Measurements from ENCODE around the gene SPTBN5. TPM values are rescaled to one million over a fixed set of nuclear protein-coding genes. Genes with fewer than 3 reads are reported as not detected.

The SPTBN5 gene
- total RNA-seq (1 to 10 TPM in 2 of 6 donors, under 1 TPM in 4; 0.32 to 4.0 (median 0.60) TPM), polyA plus RNA-seq (10 to 100 TPM in 1 of 2 donors, 1 to 10 TPM in 1; 9.5 to 11.4 TPM)

GRCh38 chr15:41893422-41894250 is at the start of gene SPTBN5:
Gene SPTBN5, minus strand, starts transcription at chr15:41894053. Its CDS starts 556 bp downstream, at chr15:41893497.
- FAIRE-seq (no peak), DNase-seq (peak in 4 of 6 donors; percentile 27 to 71 (median 59)), ATAC-seq (no peak)
- Histone ChIP-seq H3K27me3 (no peaks in the 10 kb centered on the region), H3K4me1 (peaks cover 10 to 18% (median 15%) of the 10 kb centered on the region in 3 donors), H3K36me3 (peaks cover 0 to 5% (median 0%) of the 10 kb centered on the region in 3 donors), H3K4me3 (peak within 1 kb of the TSS in 2 of 4 donors; percentile 37 to 38), H3K9me3 (no peaks in the 10 kb centered on the region), H3K27ac (peak within 1 kb of the TSS; percentile 38 to 79 (median 52))
- no peak for TF ChIP-seq CTCF (IDR thresholded peaks at IDR 0.05)
- 82 to 87% methylated on average over 15 of the region's 15 CpGs for WGBS, 2 donors
- intact Hi-C loops (cut with DNase I) = no loop called here

GRCh38 chr15:41942886-41943285 is 49.0 kb upstream of the SPTBN5 start:
- intact Hi-C loops (cut with DNase I) = no loop called here
- FAIRE-seq = no peak
- 73 to 81% methylated on average over 7 of the region's 7 CpGs for WGBS, 2 donors

GRCh38 chr15:41941644-41942415 is 48.0 kb upstream of the SPTBN5 start:
- Histone ChIP-seq H3K9me3 (no peaks in the 10 kb centered on the region), H3K27ac (no peak overlapping the region), H3K4me3 (no peak overlapping the region), H3K36me3 (peaks cover 0 to 6% (median 0%) of the 10 kb centered on the region in 3 donors), H3K27me3 (no peaks in the 10 kb centered on the region), H3K4me1 (peaks cover 0 to 6% (median 0%) of the 10 kb centered on the region in 3 donors)
- TF ChIP-seq CTCF (IDR thresholded peaks at IDR 0.05) = no peak
- FAIRE-seq (no peak), ATAC-seq (no peak), DNase-seq (no peak)
- WGBS, 2 donors = 83% methylated on average over 22 of the region's 22 CpGs
- intact Hi-C loops (cut with DNase I) = no loop called here

More at GRCh38 chr15:41942886-41943285, 49.0 kb upstream of the SPTBN5 start:
- H3K4me1 ChIP-seq = peaks cover 0 to 6% (median 2%) of the 10 kb centered on the region in 3 donors
- TF ChIP-seq CTCF (IDR thresholded peaks at IDR 0.05) = no peak
- DNase-seq = no peak
- no peaks in the 10 kb centered on the region for H3K27me3 ChIP-seq
- peak overlapping the region in 1 of 4 donors; percentile 60 for H3K27ac ChIP-seq
- no peak for ATAC-seq
- peaks cover 0 to 6% (median 0%) of the 10 kb centered on the region in 3 donors for H3K36me3 ChIP-seq
- H3K9me3 ChIP-seq = no peaks in the 10 kb centered on the region
- no peak overlapping the region for H3K4me3 ChIP-seq

GRCh38 chr15:41940441-41940857 is 46.6 kb upstream of the SPTBN5 start:
- no peak for TF ChIP-seq CTCF (IDR thresholded peaks at IDR 0.05)
- Histone ChIP-seq H3K4me3 (no peak overlapping the region), H3K4me1 (peaks cover 0 to 6% (median 0%) of the 10 kb centered on the region in 3 donors), H3K9me3 (no peaks in the 10 kb centered on the region), H3K27me3 (no peaks in the 10 kb centered on the region), H3K27ac (no peak overlapping the region), H3K36me3 (peaks cover 0 to 6% (median 0%) of the 10 kb centered on the region in 3 donors)
- WGBS, 2 donors = 89% methylated on average over 13 of the region's 13 CpGs
- FAIRE-seq (no peak), ATAC-seq (no peak), DNase-seq (no peak)
- intact Hi-C loops (cut with DNase I) = no loop called here

Measured in pancreas (tissue), 10 donors.